GM18520 (cell line): ENCODE data around the gene GUCY1A1.

Experiments used
- ATAC-seq: cut with Tn5 transposase; IDR thresholded peaks from one replicate; pipeline ENCODE4 v1.9.1; 2021; ENCODE audit not compliant: unreplicated experiment

The GUCY1A1 gene

DNA sequence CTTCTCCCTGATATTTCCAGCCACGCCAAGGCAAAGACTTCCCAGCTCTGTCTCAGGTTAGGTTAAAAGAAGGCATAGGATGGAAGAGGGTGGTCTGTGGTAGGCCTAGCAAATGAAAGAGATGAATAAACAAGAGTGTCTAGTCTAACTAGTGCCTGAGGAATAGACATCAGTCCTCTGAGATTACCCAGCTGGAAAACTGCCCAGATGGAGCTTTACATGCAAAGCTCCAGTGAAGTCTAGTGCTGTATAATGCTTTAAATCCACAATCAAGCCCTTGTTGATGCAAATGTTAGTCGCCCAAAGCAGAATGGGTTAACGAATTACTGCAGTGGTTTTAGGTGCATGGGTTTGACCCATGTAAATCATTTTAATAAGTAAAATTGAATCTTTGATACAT lies 67.4 kb downstream of the GUCY1A1 start:
- no peak for ATAC-seq

DNA sequence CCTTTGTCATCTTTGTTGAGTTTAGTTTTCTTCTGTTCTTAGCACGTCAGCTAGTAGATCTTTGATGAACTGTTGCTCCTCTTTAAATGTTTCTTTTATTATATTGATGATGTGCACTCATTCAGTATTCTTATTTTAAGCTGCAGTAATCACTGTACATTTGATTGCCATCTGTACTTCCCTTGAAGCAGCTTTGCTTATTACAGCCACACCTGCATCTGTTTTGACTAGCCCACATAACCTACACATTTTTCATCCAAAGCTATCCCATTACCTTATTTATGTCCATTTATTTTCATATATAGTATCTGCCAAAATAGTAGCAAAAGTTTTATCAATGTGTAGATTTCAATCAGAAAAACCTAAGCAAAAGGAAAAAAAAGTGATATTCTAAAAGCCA lies 68.3 kb downstream of the GUCY1A1 start:
- no peak for ATAC-seq

DNA sequence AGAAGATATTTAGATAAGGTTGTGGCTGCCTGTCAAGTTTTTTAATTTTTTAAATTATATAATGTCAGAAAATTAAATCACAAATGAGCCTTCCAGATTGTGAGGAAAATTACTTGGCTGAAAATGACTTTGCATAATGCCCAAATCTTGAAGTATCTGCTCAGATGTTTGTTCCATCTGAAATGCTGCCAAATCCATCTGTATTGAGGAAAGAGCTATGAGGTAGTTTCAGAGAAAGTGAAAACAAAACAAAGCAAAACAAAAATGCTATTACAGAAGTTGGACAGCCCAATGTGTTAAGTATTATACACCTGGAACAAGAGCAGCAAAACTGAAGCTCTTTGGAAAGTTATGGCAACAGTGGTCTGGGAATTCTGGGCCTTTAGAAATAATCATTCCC lies 68.8 kb downstream of the GUCY1A1 start:
- no peak for ATAC-seq

DNA sequence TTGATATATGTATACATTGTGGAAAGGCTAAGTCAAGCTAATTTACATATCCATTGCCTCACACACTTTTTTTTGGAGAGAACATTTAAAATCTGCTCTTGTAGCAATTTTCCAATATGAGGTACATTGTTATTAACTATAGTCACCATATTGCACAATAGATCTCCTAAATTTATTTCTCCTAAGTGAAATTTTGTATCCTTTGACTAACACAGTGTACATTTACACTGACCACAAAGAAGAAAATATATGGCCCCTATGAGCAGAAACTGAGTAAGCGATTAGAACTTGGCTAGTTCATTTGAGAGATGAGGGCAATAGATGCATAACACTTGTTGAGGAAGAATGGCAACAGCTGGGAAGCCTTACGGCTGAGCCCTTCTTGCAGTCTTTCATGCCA lies 71.9 kb downstream of the GUCY1A1 start:
- ATAC-seq, result no peak

DNA sequence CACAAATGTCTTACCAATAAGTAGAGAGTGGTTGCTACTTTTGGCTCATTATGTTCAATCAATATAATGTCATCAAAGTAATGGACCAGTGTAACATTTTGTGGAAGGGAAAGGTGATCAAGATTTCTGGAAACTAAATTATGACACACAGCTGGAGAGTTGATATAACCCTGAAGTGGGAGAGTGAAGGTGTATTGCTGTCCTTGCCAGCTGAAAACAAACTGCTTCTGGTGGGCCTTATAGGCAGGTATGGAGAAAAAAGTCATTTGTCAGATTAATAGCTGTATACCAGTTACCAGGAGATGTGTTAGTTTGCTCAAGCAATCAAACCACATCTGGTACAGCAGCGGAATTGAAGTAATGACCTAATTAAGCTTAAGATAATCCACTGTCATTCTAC lies 74.9 kb downstream of the GUCY1A1 start:
- ATAC-seq, result no peak

DNA sequence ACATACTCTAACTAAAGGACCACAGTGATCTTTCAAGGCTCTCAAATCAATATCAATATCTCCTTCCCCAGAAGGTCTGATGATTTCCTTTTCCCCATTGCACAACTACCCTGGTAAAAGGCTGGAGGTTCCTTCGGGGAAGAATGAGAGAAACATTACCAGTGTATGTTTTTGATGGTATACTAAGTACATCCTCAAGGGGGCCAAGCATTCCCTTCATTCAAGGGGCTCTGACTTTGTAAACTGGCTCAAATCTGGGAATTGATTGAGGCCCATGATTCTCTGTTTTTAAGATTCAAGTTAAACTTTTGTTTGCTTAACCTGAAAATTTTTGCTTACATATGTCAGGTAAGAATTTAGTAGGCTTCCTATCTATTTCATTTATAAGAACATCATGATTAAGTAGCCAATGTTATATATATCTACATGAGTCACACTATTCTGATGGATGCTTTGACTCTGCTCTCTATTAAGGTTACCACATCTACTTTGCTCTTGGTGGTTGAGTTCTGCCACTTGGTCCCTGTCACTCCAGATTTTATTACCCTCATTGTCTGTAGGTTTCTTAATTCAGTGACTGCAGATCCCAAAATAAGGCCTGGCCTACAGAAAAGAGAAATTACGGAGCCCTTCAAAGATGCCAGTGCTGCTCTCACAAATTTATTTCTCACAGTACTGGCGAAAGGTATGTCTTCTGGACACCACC lies 75.8 kb downstream of the GUCY1A1 start:
- no peak for ATAC-seq

DNA sequence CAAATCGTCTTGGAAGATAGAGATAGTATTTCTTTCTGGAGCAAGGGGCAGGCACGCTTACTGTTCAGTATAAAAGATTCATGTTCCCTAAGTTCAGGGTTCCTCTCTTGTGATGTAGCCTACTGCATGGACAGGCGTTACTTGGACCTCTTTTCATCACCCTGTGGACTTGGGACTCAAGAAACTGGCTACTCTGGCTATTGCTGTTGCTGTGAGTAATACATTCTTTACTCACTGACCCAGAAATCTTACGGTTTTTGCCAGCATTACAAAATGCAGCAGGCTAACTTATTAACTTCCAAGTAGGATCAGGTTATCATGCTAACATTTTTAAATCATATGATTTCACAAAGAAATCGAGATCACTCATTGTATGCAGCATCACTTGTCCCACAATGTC lies 79.3 kb downstream of the GUCY1A1 start:
- no peak for ATAC-seq

DNA sequence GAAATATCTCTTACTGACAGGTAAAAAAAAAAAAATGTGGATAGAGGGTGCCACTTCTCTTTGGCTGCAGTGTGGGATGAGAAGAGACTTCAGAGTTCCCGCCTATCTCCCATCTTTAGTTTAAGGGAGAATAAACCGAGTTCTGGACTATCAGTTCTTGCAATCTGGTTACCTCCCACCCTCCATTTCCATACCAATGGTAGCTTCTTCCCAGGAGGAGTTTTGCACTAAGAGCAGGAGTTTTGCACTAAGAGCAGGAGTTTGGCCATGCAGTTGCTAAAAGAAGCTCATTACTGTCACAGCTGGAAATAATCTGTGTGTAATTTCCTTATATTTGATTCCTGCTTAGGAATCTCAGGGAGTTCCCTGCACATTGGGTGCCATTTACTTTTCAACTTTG lies 81.4 kb downstream of the GUCY1A1 start:
- no peak for ATAC-seq

DNA sequence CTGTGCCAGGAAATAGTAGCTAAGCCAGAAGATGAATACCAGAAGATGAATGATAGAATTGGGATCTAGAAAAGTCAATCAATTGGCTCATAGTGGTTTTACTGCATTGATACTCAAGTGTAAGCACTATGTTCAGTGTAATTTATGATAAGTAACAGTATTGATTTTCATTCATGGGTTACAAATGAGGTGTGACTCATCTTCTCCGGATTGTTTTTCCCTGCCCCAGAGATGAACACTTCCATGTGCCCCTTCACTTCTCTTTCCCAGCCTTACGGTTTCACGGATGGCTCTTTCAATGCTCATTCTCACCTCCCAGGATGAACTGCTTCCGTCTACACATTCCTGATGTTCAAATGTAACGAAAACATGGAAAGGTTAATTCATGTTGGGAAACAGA lies 82.4 kb downstream of the GUCY1A1 start:
- no peak for ATAC-seq

DNA sequence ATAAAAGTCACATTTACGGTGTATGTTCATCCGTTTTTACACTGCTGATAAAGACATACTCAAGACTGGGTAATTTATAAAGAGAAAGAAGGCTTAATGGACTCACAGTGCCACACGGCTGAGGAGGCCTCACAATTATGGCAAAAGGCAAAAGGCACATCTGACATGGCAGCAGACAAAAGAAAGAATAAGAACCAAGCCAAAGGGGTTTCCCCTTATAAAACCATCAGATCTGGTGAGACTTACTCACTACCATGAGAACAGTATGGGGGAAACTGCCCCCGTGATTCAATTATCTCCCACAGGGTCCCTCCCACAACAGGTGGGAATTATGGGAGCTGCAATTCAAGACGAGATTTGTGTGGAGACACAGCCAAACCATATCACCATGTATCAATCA lies 84.9 kb downstream of the GUCY1A1 start:
- no peak for ATAC-seq

DNA sequence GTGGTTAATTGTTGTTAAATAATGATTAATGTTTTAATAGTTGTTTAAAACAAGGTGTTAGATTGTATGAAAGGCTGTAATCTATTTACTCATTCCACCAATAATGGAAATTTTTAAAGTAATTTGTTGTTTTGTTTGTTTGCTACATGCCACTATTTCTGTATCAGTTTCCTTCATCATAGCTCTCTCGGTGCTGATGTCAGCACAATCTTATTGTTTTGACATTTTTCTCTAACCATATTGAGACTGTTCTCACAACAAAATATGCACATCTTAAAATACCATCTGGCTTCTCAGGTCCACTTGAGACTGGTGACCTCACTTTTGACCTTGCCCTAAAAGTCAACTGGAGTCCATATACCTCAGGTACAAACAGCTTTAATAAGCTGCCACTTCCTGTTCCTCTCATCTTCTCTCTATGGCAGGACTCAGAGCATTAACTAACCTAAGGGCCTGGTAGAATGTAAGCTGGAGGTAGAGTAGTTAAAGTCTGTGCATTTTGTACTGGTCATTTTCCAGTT lies 91.2 kb downstream of the GUCY1A1 start:
- ATAC-seq, result no peak

DNA sequence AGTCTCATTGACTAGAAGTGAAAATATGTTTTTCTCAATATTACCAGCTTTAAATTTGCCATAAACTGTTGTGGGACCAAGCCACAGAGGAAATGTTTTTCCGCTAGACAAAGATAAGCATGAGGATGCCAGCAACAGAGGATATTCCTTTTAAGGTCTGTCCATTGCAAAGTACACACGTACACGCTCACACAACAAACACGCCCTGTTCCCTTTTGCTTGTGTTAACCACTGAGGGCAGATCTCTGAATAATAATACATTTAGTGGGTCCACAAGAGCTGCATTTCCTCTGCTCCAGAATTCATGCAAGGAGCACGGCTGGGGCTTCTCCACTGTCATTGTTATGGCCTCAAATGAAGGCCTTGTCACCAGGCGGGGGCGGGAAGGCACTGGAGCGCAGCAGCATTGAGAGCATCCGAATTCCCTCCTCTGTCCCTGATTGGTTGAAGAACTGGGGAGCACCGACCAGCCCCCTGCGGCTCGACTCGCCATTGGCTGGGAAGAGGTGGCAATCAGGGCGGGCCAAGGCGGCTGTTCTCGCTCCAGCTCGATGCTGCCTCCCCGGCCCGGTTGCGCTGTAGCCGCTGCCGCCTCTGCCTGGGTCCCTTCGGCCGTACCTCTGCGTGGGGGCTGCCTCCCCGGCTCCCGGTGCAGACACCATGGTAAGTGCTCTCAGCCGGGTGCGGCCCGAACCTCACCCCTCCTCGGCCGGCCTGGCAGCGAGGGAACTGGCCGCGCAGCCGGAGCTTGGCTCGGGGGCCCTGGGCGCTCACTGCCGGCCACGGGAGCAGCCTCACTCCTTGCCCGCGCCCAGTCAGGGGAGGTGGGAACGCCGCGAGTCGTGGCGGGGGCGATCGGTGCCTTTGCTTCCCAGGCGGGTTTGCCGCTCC lies 92.1 kb downstream of the GUCY1A1 start, which contains the start of gene GUCY1B1:
TSS of gene GUCY1B1 (plus strand) at position 541 of the 891 bp plus-strand sequence. CDS start at position 661, 120 bp downstream.
- ATAC-seq, result peak; percentile 95

DNA sequence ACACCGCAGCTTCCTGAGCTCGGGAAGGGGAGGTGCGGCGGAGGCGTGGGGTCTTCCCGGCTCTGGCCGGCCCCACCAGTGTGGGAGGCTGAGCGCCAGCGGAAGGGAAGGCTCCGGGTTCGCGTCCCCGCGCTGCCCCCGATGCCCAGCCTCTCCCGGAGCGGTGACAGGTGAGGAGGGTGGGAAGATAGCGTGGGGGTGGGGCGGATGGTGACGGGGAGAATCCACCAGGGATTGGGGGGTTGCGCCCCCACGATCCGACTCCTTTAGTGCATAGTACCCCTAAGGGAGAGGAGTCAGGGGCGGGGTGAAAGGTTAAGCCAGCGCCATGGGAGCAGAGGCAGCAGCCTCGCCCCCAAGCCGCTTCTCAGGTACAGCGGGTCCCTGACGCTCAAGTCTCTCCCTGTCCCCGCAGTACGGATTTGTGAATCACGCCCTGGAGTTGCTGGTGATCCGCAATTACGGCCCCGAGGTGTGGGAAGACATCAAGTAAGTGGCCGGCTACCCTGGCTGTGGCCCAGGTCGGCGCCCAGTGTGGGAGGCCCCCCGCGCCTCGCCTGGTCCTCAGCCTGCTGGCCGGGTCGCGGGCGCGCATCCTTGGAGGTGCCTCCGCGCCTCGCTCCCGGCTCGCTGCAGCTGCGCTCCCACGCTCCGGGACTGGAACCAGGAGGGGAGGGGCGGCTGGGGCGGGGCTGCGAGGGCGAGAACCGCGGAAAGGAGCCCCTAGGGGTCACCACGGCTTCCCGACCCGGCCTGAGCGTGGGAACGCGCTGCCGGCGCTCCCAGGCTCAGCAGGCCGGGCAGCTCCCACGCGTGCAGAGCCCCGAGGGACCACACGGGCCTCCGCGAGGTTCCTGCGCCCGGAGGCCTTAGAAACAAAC lies 93.0 kb downstream of the GUCY1A1 start:
- ATAC-seq, result no peak

DNA sequence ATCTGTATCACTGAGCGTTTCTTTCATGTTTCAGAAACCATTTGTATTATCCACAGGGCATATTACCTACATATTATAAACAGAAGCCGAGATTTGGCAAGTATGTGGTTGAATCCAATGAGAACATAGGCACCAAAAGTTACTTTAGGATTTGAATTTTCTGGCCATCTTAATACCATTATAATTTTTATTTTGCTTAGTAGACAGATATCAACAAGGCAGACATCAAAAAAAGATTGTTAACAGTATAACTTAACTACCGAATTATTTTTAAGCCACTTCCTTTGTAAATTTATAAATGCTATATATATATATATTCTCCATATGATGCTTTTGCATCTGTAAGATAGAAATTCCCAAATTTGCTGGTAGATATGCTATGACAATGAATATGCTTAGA lies 94.4 kb downstream of the GUCY1A1 start:
- no peak for ATAC-seq

DNA sequence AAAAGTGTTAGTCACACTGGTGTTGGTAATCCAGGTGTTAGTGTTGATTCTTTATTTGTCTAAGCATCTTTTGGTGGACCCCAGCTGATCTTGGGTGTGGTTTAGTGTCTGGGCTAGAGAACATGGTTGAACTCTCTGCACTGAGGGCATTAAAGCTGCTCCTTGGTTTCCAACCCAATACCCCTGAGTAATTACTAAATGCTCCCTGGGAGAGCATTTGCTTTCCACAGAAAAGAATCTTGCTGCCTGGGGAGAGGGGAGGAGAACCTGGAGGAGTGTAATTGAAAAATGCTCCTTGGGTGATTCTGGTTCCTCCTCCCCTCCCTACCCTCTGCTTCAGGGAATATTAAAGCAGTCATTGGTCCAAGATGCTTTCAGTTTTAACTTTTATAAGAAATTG lies 95.3 kb downstream of the GUCY1A1 start:
- ATAC-seq, result no peak

DNA sequence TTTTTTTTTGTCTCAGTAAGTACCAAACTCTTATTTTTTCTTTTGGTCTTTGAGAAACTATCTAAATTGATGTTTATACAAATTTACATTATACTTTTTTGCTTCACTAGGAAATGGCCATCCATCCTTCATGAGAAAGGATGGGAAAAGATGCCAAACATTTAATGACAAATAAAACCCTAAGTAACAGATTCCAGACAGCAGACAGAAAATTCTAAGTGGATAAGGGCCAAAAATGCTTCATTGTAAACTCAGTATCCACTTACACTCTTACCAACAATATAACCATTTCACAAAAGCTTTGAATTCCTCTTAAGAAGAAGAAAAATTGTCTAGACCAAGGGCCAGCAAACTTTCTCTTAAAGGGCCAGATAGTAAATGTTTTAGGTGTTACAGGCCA lies 95.7 kb downstream of the GUCY1A1 start:
- ATAC-seq, result no peak

DNA sequence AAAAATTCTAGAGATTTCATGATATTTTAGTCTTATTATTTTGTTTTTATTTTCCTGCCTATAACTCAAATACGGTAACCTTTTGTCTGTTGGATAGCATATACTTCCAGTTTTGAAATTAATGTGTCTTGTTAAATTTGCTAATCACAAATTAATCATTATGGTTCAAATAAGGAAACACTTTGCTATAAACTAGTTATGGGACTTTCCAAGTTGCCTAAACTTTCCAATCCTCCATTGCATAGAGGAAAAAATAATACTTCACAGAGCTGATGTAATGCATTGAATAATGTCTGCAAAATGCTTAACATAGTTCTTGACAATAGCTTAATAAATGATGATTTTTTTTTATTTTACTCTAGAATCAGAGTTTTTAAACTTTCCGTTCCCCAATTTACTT lies 96.9 kb downstream of the GUCY1A1 start:
- no peak for ATAC-seq

DNA sequence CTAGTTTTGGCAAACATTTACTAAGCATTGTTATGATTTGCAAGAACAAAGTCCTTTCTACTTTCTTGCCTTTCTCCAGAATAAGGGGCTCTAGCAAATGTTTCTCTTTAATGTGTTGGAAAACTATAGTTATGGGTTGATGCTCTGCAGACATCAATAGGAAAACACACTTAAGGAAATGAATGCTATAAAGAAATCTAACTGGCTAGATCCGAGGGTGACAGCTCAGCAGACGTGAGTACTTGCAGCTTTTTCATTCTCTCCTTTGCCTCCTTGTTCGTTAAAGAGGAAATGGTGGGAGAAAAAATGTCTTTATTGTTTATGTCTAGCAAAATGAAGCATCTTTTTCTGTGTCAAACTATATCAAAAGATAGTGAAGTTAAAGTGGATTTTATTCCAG lies 98.5 kb downstream of the GUCY1A1 start:
- no peak for ATAC-seq

DNA sequence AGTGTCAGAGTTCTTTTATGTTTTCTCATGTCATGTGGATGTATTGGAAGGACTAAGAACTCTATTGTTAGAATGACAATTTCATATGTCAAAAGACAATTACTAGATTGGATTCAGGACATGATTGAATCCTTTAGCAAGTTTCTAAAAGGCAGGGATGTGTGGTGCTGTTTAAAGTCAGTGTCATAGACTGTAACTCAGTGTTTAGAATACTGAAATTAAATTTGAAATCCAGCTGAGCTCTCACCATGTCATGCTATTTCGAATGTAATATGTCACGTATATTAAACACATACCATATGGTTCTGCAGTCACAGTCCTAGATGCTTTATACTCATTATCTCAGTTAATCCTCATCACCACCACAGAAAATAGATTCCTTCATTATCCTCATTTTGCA lies 100.0 kb downstream of the GUCY1A1 start:
- ATAC-seq, result no peak

DNA sequence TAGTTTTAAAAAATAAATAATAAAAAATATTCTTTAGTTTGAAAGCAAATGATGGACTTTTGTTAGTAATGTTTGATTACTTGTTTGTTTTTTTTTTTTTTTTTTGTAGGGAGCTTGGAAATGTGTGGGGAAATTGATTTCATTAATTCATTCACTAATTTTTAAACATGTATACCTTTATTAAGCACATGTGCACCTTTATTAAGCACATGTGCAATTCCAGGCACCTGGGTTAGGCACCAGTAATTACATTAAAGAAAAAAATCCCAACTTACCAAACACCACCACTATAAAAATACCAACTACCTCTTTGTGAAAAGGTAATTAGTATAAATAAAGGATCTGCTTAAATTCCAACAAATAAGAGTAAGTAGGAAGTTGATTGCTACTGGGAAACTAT lies 101.7 kb downstream of the GUCY1A1 start:
- no peak for ATAC-seq

DNA sequence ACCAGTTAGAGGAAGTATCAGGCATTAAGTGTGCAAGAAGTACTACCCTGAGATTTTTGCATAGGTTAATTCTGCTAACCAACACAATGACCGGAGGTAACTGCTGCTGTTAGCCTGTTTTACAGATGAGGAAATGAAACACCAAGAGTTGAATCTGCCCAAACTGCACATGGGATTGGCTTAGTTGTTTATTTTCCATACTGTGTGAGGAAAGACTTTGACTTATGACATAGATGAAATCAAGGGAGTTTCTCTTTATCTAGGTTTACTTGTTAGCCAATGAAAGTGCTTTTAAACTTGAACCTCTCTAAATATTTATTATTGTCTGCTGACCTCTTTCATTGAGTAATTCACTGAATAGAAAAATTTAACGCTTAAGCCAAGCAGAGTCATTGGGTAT lies 102.4 kb downstream of the GUCY1A1 start:
- peak; percentile 52 for ATAC-seq
